Effector memory CD8-positive, alpha-beta T cell (primary cell): ENCODE data around the gene GMEB2.

Experiments
- ATAC-seq: fragments of 150-1000 bp; cut with Tn5 transposase; replicated peaks from 2 replicates; pipeline ENCODE4 v1.10.0; 2021; ENCODE audit warnings: mild to moderate bottlenecking, moderate library complexity
- DNase-seq, 3 experiments: peaks; one replicate each; pipeline ENCODE4 v3.0.0; 2021
- H3K27ac Mint-ChIP-seq, 2 donors: one replicate each; pipeline ENCODE4 v1.8.0; 2022; ENCODE audit warnings: mild to moderate bottlenecking in 2 of 2, mixed read lengths in 2 of 2, moderate library complexity in 2 of 2
- H3K27me3 Mint-ChIP-seq, 2 donors: one replicate each; pipeline ENCODE4 v1.8.0; 2022; ENCODE audit warnings: mixed read lengths in 2 of 2
- H3K36me3 Mint-ChIP-seq: one replicate; pipeline ENCODE4 v1.8.0; 2022; ENCODE audit warnings: mild to moderate bottlenecking, moderate library complexity, mixed read lengths; ENCODE audit not compliant: insufficient read depth
- H3K4me1 Mint-ChIP-seq, 2 donors: one replicate each; pipeline ENCODE4 v1.8.0; 2022; ENCODE audit warnings: low read depth in 2 of 2, mixed read lengths in 2 of 2
- H3K4me3 Mint-ChIP-seq, 2 donors: one replicate each; pipeline ENCODE4 v1.8.0; 2022; ENCODE audit warnings: mild to moderate bottlenecking in 2 of 2, mixed read lengths in 2 of 2, moderate library complexity in 2 of 2
- H3K9me3 Mint-ChIP-seq, 2 donors: one replicate each; pipeline ENCODE4 v1.8.0; 2022; ENCODE audit warnings: mixed read lengths in 2 of 2

GMEB2 gene

GRCh38 chr20:63544241-63544957 lies 82.5 kb downstream of the GMEB2 start:
- peaks cover 5% of the 10 kb centered on the region for H3K36me3 Mint-ChIP-seq
- no peak overlapping the region for H3K27ac Mint-ChIP-seq
- H3K9me3 Mint-ChIP-seq = no peaks in the 10 kb centered on the region
- H3K4me3 Mint-ChIP-seq = no peak overlapping the region
- H3K4me1 Mint-ChIP-seq = peaks cover 5 to 8% of the 10 kb centered on the region in 2 donors
- H3K27me3 Mint-ChIP-seq = peaks cover 8 to 36% of the 10 kb centered on the region in 2 donors
- no peak for DNase-seq
- ATAC-seq = no peak

GRCh38 chr20:63543733-63544132 lies 83.2 kb downstream of the GMEB2 start:
- H3K4me3 Mint-ChIP-seq = no peak overlapping the region
- H3K36me3 Mint-ChIP-seq = peaks cover 3% of the 10 kb centered on the region
- no peaks in the 10 kb centered on the region for H3K9me3 Mint-ChIP-seq
- DNase-seq (no peak), ATAC-seq (no peak)
- H3K27ac Mint-ChIP-seq = no peak overlapping the region
- peaks cover 5 to 9% of the 10 kb centered on the region in 2 donors for H3K4me1 Mint-ChIP-seq
- peaks cover 5 to 29% of the 10 kb centered on the region in 2 donors for H3K27me3 Mint-ChIP-seq

- Mint-ChIP-seq H3K36me3 (peaks cover 3% of the 10 kb centered on the region), H3K9me3 (no peaks in the 10 kb centered on the region), H3K27me3 (peaks cover 5 to 23% of the 10 kb centered on the region in 2 donors), H3K27ac (no peak overlapping the region), H3K4me1 (peaks cover 8 to 9% of the 10 kb centered on the region in 2 donors), H3K4me3 (no peak overlapping the region)
- ATAC-seq (no peak), DNase-seq (no peak)
Observed at GRCh38 chr20:63543131-63543530, 83.8 kb downstream of the GMEB2 start.

- peaks cover 3% of the 10 kb centered on the region for H3K36me3 Mint-ChIP-seq
- ATAC-seq = no peak
- H3K4me3 Mint-ChIP-seq = no peak overlapping the region
- H3K4me1 Mint-ChIP-seq = peaks cover 11 to 13% of the 10 kb centered on the region in 2 donors
- DNase-seq = no peak
- peaks cover 5 to 22% of the 10 kb centered on the region in 2 donors for H3K27me3 Mint-ChIP-seq
- no peaks in the 10 kb centered on the region for H3K9me3 Mint-ChIP-seq
- no peak overlapping the region for H3K27ac Mint-ChIP-seq
Observed at GRCh38 chr20:63542696-63543095, 84.2 kb downstream of the GMEB2 start.

- H3K4me1 Mint-ChIP-seq = peaks cover 14 to 16% of the 10 kb centered on the region in 2 donors
- peaks cover 3% of the 10 kb centered on the region for H3K36me3 Mint-ChIP-seq
- peaks cover 5 to 21% of the 10 kb centered on the region in 2 donors for H3K27me3 Mint-ChIP-seq
- no peaks in the 10 kb centered on the region for H3K9me3 Mint-ChIP-seq
- no peak overlapping the region for H3K27ac Mint-ChIP-seq
- H3K4me3 Mint-ChIP-seq = no peak overlapping the region
- DNase-seq (no peak), ATAC-seq (no peak)
Observed at GRCh38 chr20:63542031-63542559, 84.8 kb downstream of the GMEB2 start.

GRCh38 chr20:63541371-63541770 lies 85.5 kb downstream of the GMEB2 start:
- Mint-ChIP-seq H3K27me3 (peaks cover 5 to 13% of the 10 kb centered on the region in 2 donors), H3K36me3 (no peaks in the 10 kb centered on the region), H3K27ac (no peak overlapping the region), H3K9me3 (no peaks in the 10 kb centered on the region), H3K4me3 (no peak overlapping the region), H3K4me1 (peaks cover 14 to 19% of the 10 kb centered on the region in 2 donors)
- DNase-seq (no peak), ATAC-seq (no peak)

- no peaks in the 10 kb centered on the region for H3K36me3 Mint-ChIP-seq
- DNase-seq (no peak), ATAC-seq (no peak)
- H3K27ac Mint-ChIP-seq = peak overlapping the region in 1 of 2 donors; percentile 20
- H3K27me3 Mint-ChIP-seq = peaks cover 5 to 11% of the 10 kb centered on the region in 2 donors
- H3K4me1 Mint-ChIP-seq = peaks cover 16 to 18% of the 10 kb centered on the region in 2 donors
- no peaks in the 10 kb centered on the region for H3K9me3 Mint-ChIP-seq
- H3K4me3 Mint-ChIP-seq = no peak overlapping the region
Observed at GRCh38 chr20:63540417-63541186, 86.3 kb downstream of the GMEB2 start.

GRCh38 chr20:63539441-63540370 lies 87.2 kb downstream of the GMEB2 start:
- peak overlapping the region; percentile 59 to 73 for H3K27ac Mint-ChIP-seq
- H3K27me3 Mint-ChIP-seq = peaks cover 0 to 2% of the 10 kb centered on the region in 2 donors
- DNase-seq = no peak
- no peaks in the 10 kb centered on the region for H3K9me3 Mint-ChIP-seq
- no peak for ATAC-seq
- peaks cover 13 to 15% of the 10 kb centered on the region in 2 donors for H3K4me1 Mint-ChIP-seq
- H3K4me3 Mint-ChIP-seq = peak overlapping the region in 1 of 2 donors; percentile 23
- H3K36me3 Mint-ChIP-seq = no peaks in the 10 kb centered on the region

- Mint-ChIP-seq H3K27ac (peak overlapping the region; percentile 59 to 73), H3K4me1 (peaks cover 13 to 15% of the 10 kb centered on the region in 2 donors), H3K4me3 (peak overlapping the region in 1 of 2 donors; percentile 12)
Observed at GRCh38 chr20:63539092-63539430, 87.8 kb downstream of the GMEB2 start.

GRCh38 chr20:63538204-63539091 lies 88.5 kb downstream of the GMEB2 start:
- peak overlapping the region; percentile 69 to 75 for H3K4me3 Mint-ChIP-seq
- H3K9me3 Mint-ChIP-seq = no peaks in the 10 kb centered on the region
- no peaks in the 10 kb centered on the region for H3K36me3 Mint-ChIP-seq
- peak overlapping the region; percentile 79 to 82 for H3K27ac Mint-ChIP-seq
- ATAC-seq (peak; percentile 20), DNase-seq (peak; percentile 39 to 45 (median 42))
- H3K27me3 Mint-ChIP-seq = no peaks in the 10 kb centered on the region
- peaks cover 13 to 15% of the 10 kb centered on the region in 2 donors for H3K4me1 Mint-ChIP-seq

More at GRCh38 chr20:63539092-63539430, 87.8 kb downstream of the GMEB2 start:
- no peak for DNase-seq
- Mint-ChIP-seq H3K9me3 (no peaks in the 10 kb centered on the region), H3K27me3 (no peaks in the 10 kb centered on the region), H3K36me3 (no peaks in the 10 kb centered on the region)
- no peak for ATAC-seq
